K562 (cell line): Measurements from ENCODE around the gene SPRY4.

Source experiments
- ZNF354B ChIP-seq: fragments of 250-450 bp; sonication (Bioruptor Pico); IDR thresholded peaks from 2 replicates; pipeline ENCODE4 v1.4.0; 2020
- TF ChIP-seq, protein P1 (sequence below): sonication (generic); formaldehyde crosslinking; IDR thresholded peaks from 2 replicates; pipeline ENCODE4 v1.8.1; 2022; ENCODE audit warnings: missing genetic modification reagents

- no peak for TF ChIP-seq ZNF354B (CRISPR knock-in tag)
- TF ChIP-seq, protein P1, sequence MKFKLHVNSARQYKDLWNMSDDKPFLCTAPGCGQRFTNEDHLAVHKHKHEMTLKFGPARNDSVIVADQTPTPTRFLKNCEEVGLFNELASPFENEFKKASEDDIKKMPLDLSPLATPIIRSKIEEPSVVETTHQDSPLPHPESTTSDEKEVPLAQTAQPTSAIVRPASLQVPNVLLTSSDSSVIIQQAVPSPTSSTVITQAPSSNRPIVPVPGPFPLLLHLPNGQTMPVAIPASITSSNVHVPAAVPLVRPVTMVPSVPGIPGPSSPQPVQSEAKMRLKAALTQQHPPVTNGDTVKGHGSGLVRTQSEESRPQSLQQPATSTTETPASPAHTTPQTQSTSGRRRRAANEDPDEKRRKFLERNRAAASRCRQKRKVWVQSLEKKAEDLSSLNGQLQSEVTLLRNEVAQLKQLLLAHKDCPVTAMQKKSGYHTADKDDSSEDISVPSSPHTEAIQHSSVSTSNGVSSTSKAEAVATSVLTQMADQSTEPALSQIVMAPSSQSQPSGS (CRISPR knock-in tag), result no peak
Observed at GRCh38 chr5:142295084-142295758, 29.6 kb downstream of the SPRY4 start.
